Measurements from ENCODE around the gene B3GNT5.

The B3GNT5 gene

GRCh38 chr3:183252118-183252782, 803 bp upstream of the B3GNT5 start:
- TF ChIP-seq USF1 (IDR thresholded peaks at IDR 0.05) = no peak
- no peak for TF ChIP-seq EGR1 (IDR thresholded peaks at IDR 0.05)
- no peak for TF ChIP-seq RAD21 (IDR thresholded peaks at IDR 0.05; ENCODE audit: low read depth)
- TF ChIP-seq REST (IDR thresholded peaks at IDR 0.05; ENCODE audit: low read depth) = no peak

GRCh38 chr3:183253528-183254486, 754 bp downstream of the B3GNT5 start:
- TF ChIP-seq MAX (IDR thresholded peaks at IDR 0.05) = peak; percentile 55; the same call in 1 of the 2 replicates
- no peak for TF ChIP-seq CEBPB (IDR thresholded peaks at IDR 0.05)
- no peak for TF ChIP-seq TEAD4 (IDR thresholded peaks at IDR 0.05)
- no peak for TF ChIP-seq TCF12 (IDR thresholded peaks at IDR 0.05; ENCODE audit: low read depth)
- TF ChIP-seq USF1 (IDR thresholded peaks at IDR 0.05) = no peak
- TF ChIP-seq TAF1 (IDR thresholded peaks at IDR 0.05; ENCODE audit: low read depth) = no peak; the same call in 1 of the 2 replicates
- no peak for TF ChIP-seq CREB1 (IDR thresholded peaks at IDR 0.05; ENCODE audit: low read depth)
- TF ChIP-seq FOXM1 (IDR thresholded peaks at IDR 0.05; ENCODE audit: borderline replicate concordance, low read depth) = no peak
- no peak for TF ChIP-seq EP300 (IDR thresholded peaks at IDR 0.05; ENCODE audit: borderline replicate concordance)
- peak; percentile 43 for TF ChIP-seq NFIC (IDR thresholded peaks at IDR 0.05)
- TF ChIP-seq REST (IDR thresholded peaks at IDR 0.05; ENCODE audit: low read depth) = no peak
- TF ChIP-seq YY1 (IDR thresholded peaks at IDR 0.05; ENCODE audit: low read depth) = no peak

- TF ChIP-seq FOXM1 (IDR thresholded peaks at IDR 0.05; ENCODE audit: borderline replicate concordance, low read depth) (no peak), YY1 (IDR thresholded peaks at IDR 0.05; ENCODE audit: low read depth) (no peak), TAF1 (IDR thresholded peaks at IDR 0.05; ENCODE audit: low read depth) (peak; percentile 29; the same call in 1 of the 2 replicates), CREB1 (IDR thresholded peaks at IDR 0.05; ENCODE audit: low read depth) (no peak)
Observed at GRCh38 chr3:183254487-183255347, 1.7 kb downstream of the B3GNT5 start.

GRCh38 chr3:183255348-183255730, 2.3 kb downstream of the B3GNT5 start:
- TF ChIP-seq USF1 (IDR thresholded peaks at IDR 0.05) (no peak), TAF1 (IDR thresholded peaks at IDR 0.05; ENCODE audit: low read depth) (no peak), EP300 (IDR thresholded peaks at IDR 0.05; ENCODE audit: borderline replicate concordance) (no peak), RAD21 (IDR thresholded peaks at IDR 0.05; ENCODE audit: low read depth) (no peak), YY1 (IDR thresholded peaks at IDR 0.05; ENCODE audit: low read depth) (no peak), ZBTB7A (IDR thresholded peaks at IDR 0.05; ENCODE audit: low read depth) (no peak), NFIC (IDR thresholded peaks at IDR 0.05) (no peak), EGR1 (IDR thresholded peaks at IDR 0.05) (no peak), TEAD4 (IDR thresholded peaks at IDR 0.05) (no peak)

GRCh38 chr3:183259087-183259486, 6.0 kb downstream of the B3GNT5 start:
- TF ChIP-seq TCF12 (IDR thresholded peaks at IDR 0.05; ENCODE audit: low read depth) = no peak
- no peak for TF ChIP-seq USF1 (IDR thresholded peaks at IDR 0.05)
- TF ChIP-seq ZBTB7A (IDR thresholded peaks at IDR 0.05; ENCODE audit: low read depth) = no peak
- TF ChIP-seq FOXM1 (IDR thresholded peaks at IDR 0.05; ENCODE audit: borderline replicate concordance, low read depth) = no peak
- no peak for TF ChIP-seq TAF1 (IDR thresholded peaks at IDR 0.05; ENCODE audit: low read depth)
- TF ChIP-seq REST (IDR thresholded peaks at IDR 0.05; ENCODE audit: low read depth) = no peak
- no peak for TF ChIP-seq CEBPB (IDR thresholded peaks at IDR 0.05)
- no peak for TF ChIP-seq NFIC (IDR thresholded peaks at IDR 0.05)
- no peak for TF ChIP-seq RAD21 (IDR thresholded peaks at IDR 0.05; ENCODE audit: low read depth)
- TF ChIP-seq MAX (IDR thresholded peaks at IDR 0.05) = no peak
- no peak for TF ChIP-seq YY1 (IDR thresholded peaks at IDR 0.05; ENCODE audit: low read depth)
- TF ChIP-seq EP300 (IDR thresholded peaks at IDR 0.05; ENCODE audit: borderline replicate concordance) = no peak
- TF ChIP-seq CREB1 (IDR thresholded peaks at IDR 0.05; ENCODE audit: low read depth) = no peak
- no peak for TF ChIP-seq TEAD4 (IDR thresholded peaks at IDR 0.05)

Data from Ishikawa (cell line).